Activated naive CD8-positive, alpha-beta T cell treated with anti-CD3 and anti-CD28 coated beads, Interleukin-2, amount 50 U/mL, for 24 hours (primary cell): ENCODE measurements around the gene SIRT4.

ENCODE experiments used
- ATAC-seq: fragments of 150-1000 bp; cut with Tn5 transposase; one replicate; pipeline ENCODE4 v1.10.0; 2021
- DNase-seq: peaks from one replicate; pipeline ENCODE4 v3.0.0; 2021
- H3K27ac Mint-ChIP-seq: one replicate; pipeline ENCODE4 v1.8.0; 2021; ENCODE audit warnings: mild to moderate bottlenecking, mixed read lengths
- H3K27me3 Mint-ChIP-seq: one replicate; pipeline ENCODE4 v1.8.0; 2021; ENCODE audit warnings: mixed read lengths
- H3K36me3 Mint-ChIP-seq: one replicate; pipeline ENCODE4 v1.8.0; 2021; ENCODE audit warnings: low read depth, mixed read lengths
- H3K4me1 Mint-ChIP-seq: one replicate; pipeline ENCODE4 v1.8.0; 2021; ENCODE audit warnings: mixed read lengths
- H3K4me3 Mint-ChIP-seq: one replicate; pipeline ENCODE4 v1.8.0; 2021; ENCODE audit warnings: mild to moderate bottlenecking, moderate library complexity, mixed read lengths
- H3K9me3 Mint-ChIP-seq: one replicate; pipeline ENCODE4 v1.8.0; 2021; ENCODE audit warnings: mixed read lengths

The SIRT4 gene

DNA sequence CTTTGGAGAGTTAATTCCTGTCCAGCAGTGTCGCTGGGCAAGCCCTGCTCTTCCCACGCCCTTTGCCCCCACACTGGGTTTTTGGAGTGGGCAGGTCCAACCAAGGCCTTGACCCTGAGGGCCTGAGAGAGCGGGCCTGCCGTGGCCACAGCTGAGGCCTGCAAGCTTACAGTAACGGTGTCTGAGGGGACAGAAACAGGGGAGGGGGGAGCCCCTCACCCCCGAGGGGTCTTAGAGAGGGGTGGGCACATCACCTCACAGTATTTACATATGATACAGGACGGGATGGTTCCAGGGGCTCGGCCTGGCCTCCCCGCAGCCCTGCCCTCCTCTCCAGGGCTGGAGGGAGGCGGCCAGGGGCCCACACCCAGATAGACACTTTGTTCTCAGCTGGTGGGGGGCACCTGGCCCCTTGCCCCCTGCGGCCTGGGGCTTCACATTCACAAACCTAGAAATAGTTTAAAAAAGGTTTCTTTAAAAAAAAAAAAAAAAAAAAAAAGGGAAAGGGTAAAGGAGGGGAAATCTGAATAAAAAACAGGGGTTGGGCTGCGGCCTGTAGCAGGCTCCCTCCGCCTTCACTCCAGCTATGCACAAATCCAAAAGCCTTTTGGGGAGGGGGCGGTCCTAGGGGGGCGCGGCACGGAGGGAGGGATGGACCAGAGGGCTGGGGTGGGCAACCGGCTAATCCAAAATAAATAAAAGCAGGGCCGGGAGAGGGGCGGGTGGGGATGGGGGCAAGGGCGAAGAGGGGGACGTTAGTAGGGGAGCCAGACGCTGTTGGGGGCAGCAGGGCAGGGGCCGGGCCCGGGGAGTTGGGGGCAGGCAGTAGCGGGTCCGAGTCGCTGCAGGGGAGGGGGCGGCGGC, 40.3 kb downstream of the SIRT4 start:
- DNase-seq (no peak), ATAC-seq (no peak)
- Mint-ChIP-seq H3K27me3 (peaks cover 2% of the 10 kb centered on the region), H3K4me3 (no peak overlapping the region), H3K36me3 (peaks cover 7% of the 10 kb centered on the region), H3K4me1 (no peaks in the 10 kb centered on the region), H3K9me3 (peaks cover 12% of the 10 kb centered on the region), H3K27ac (no peak overlapping the region)

DNA sequence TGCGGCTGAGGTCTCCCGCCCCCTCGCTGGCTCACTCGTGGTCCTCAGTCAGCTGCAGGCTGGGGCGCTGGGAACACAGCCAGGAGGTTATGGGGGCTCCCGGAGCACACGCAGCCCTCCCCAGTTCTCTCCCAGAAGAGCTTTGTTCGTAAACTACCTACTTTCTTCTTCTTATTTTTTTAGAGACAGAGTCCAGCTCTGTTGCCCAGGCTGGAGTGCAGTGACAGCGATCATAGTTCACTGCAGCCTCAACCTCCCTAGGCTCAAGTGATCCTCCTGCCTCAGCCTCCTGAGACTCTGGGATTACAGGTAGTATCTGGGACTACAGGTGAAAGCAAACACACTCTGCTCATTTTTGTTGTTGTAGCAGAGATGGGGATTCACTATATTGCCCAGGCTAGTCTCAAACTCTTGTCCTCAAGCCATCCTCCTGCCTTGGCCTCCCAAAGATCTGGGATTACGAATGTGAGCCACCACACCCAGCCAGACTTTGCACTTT, 41.0 kb downstream of the SIRT4 start:
- H3K4me1 Mint-ChIP-seq: no peaks in the 10 kb centered on the region
- no peak for DNase-seq
- peaks cover 5% of the 10 kb centered on the region for H3K9me3 Mint-ChIP-seq
- H3K27me3 Mint-ChIP-seq: peaks cover 1% of the 10 kb centered on the region
- H3K27ac Mint-ChIP-seq: no peak overlapping the region
- peaks cover 2% of the 10 kb centered on the region for H3K36me3 Mint-ChIP-seq
- H3K4me3 Mint-ChIP-seq: no peak overlapping the region
- ATAC-seq: no peak

DNA sequence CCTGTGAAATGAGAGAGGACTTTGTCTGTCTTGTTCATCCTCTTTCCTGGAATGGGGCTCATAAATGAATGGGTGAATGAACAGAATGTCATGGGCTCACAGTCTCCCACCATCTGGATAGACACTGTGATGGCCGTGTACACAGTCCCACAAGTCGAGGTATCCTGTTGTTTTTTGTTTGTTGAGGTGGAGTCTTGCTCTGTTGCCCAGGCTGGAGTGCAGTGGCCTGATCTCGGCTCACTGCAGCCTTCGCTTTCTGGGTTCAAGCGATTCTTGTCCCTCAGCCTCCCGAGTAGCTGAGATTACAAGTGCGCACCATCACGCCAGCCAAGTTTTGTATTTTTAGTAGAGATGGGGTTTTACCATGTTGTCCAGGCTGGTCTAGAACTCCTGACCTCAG, 41.6 kb downstream of the SIRT4 start:
- no peaks in the 10 kb centered on the region for H3K4me1 Mint-ChIP-seq
- no peaks in the 10 kb centered on the region for H3K36me3 Mint-ChIP-seq
- ATAC-seq (no peak), DNase-seq (no peak)
- H3K27ac Mint-ChIP-seq: no peak overlapping the region
- peaks cover 1% of the 10 kb centered on the region for H3K9me3 Mint-ChIP-seq
- H3K27me3 Mint-ChIP-seq: no peaks in the 10 kb centered on the region
- H3K4me3 Mint-ChIP-seq: no peak overlapping the region

DNA sequence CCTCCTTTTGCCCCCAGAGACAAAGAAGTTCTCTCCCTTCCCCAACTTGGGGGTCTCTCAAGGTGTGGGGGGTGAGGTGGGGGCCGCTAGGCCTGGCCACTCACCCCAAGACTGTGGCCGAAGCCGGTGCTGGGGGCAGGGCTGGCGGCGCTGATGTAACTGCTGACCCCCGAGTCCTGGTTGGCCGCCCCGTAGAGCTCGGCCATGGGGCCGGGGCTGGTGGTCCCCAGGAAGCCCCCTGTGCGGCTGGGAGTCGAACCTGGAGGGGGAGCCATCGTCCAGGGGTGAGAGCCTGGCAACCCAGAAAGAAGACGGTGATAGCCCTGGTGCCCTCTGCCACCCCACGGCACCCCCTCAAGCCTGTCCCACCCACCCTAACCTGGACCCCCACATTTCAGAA, 43.9 kb downstream of the SIRT4 start:
- Mint-ChIP-seq H3K27ac (no peak overlapping the region), H3K4me3 (no peak overlapping the region), H3K9me3 (no peaks in the 10 kb centered on the region), H3K36me3 (no peaks in the 10 kb centered on the region), H3K4me1 (no peaks in the 10 kb centered on the region), H3K27me3 (peaks cover 2% of the 10 kb centered on the region)
- no peak for DNase-seq
- no peak for ATAC-seq

DNA sequence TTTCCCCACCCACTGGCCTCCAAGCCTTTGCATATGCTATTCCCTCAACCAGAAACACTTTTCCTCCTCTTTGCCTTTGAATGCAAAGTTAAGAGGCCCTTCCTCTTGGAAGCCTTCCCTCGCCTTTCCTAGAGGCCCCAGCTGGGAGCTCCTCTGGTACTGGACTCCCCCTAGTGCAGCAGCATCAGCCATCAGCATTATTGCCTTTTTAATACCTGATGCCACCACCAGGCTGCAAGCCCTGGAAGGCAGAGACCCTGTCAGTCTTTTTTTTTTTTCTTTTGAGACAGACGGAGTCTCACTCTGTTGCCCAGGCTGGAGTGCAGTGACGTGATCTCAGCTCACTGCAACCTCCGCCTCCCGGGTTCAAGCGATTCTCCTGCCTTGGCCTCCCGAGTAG, 44.6 kb downstream of the SIRT4 start:
- Mint-ChIP-seq H3K27me3 (peaks cover 2% of the 10 kb centered on the region), H3K27ac (no peak overlapping the region), H3K4me3 (no peak overlapping the region), H3K9me3 (no peaks in the 10 kb centered on the region), H3K36me3 (no peaks in the 10 kb centered on the region), H3K4me1 (no peaks in the 10 kb centered on the region)
- DNase-seq (no peak), ATAC-seq (no peak)

DNA sequence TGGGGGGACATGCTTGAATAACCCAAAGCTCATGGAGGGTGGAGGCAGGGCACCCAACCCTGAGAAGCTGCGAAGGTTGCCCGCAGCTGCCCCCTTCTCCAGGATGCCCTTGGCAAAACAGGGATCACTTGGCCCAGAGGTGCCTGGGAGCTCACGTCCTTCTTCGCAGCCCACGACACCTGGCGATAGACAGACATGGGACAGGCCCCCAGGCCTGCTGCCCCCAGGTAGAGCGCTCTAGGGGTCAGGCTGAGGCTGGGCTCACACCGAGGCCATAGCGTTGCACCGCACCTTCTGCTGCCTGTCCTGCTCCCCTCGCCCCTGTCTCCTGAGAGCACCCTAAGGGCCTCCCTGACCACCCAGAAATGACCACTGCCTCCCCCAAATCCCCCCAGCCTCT, 45.6 kb downstream of the SIRT4 start:
- Mint-ChIP-seq H3K4me3 (no peak overlapping the region), H3K27ac (no peak overlapping the region), H3K36me3 (no peaks in the 10 kb centered on the region), H3K27me3 (peaks cover 2% of the 10 kb centered on the region), H3K4me1 (no peaks in the 10 kb centered on the region), H3K9me3 (no peaks in the 10 kb centered on the region)
- no peak for DNase-seq
- ATAC-seq: no peak

DNA sequence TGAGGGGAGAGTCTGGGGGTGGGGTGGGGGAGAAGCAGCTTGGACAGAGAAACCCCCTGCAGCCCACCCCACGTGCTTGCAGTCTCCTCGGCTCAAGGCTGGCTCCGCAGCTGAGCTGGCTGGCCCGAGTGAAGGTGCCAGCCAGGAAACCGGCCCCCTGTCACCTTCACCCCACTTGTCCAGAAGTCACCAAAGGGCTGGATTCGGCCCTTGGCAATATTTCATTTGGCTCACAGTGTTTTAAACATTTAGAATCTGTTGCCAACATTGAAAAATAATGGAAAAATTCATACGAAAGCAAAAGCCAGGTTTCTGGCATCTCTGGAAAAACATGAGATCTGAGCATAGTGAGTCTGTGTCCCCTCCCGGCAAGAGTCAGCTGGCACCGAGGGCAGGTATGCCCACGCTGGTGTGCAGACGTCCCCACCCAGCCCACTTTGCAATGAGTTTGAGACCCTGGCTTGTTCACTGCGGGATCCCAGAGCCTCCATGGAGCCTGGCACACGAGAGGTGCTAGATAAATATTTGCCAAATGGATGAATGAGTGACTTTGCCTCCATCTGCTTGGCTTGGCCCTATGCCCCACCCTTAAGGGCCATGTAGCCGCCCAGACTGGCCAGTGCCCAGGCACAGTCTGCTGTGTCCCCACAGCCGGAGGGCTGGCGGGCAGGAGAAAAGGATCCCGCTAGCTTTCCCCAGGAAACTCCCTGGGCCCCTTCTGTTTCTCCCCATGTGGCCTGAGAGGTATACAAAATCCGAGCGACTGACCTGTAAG, 48.6 kb downstream of the SIRT4 start:
- Mint-ChIP-seq H3K9me3 (no peaks in the 10 kb centered on the region), H3K4me3 (no peak overlapping the region), H3K4me1 (no peaks in the 10 kb centered on the region), H3K27ac (no peak overlapping the region), H3K27me3 (peaks cover 3% of the 10 kb centered on the region), H3K36me3 (no peaks in the 10 kb centered on the region)
- DNase-seq: no peak
- ATAC-seq: no peak

DNA sequence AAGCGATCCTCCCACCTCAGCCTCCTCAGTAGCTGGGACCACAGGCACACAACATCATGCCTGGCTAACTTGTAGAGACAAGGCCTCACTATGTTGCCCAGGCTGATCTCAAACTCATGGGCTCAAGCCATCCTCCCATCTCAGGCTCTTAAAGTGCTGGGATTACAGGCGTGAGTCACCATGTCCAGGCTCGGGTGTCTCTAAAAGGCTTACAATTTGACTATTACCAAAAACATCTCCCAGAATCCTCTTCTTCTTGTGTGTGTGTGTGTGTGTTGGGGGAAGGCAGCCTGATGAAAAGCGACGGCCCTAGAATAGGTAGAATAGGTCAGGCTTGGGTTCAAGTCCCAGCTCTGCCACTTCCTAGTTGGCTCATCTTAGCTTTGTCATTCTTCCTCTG, 50.0 kb downstream of the SIRT4 start:
- Mint-ChIP-seq H3K9me3 (no peaks in the 10 kb centered on the region), H3K27me3 (peaks cover 6% of the 10 kb centered on the region), H3K27ac (no peak overlapping the region), H3K4me3 (no peak overlapping the region), H3K36me3 (no peaks in the 10 kb centered on the region), H3K4me1 (peaks cover 4% of the 10 kb centered on the region)
- ATAC-seq (no peak), DNase-seq (no peak)

DNA sequence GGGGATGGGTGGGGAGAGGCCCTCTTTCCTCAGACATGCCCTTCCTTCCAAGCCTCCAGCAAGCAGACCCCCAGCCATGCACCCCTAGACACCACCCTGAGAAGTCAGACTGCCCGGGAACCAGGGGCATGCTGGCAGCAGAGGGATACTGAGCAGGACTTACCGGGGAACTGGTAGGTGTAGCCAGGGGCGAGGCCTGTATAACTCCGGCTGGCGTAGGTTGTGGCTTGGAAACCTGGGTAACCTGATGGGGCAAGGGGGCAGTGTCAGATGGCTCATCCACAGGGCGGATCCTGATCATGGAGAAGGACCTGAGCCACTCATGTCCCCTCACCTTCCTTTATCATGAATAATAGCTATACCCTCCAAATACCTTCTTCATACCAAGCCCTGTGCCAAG, 51.0 kb downstream of the SIRT4 start:
- Mint-ChIP-seq H3K27me3 (peaks cover 13% of the 10 kb centered on the region), H3K4me3 (no peak overlapping the region), H3K9me3 (no peaks in the 10 kb centered on the region), H3K36me3 (no peaks in the 10 kb centered on the region), H3K27ac (no peak overlapping the region), H3K4me1 (peaks cover 4% of the 10 kb centered on the region)
- DNase-seq (no peak), ATAC-seq (no peak)

DNA sequence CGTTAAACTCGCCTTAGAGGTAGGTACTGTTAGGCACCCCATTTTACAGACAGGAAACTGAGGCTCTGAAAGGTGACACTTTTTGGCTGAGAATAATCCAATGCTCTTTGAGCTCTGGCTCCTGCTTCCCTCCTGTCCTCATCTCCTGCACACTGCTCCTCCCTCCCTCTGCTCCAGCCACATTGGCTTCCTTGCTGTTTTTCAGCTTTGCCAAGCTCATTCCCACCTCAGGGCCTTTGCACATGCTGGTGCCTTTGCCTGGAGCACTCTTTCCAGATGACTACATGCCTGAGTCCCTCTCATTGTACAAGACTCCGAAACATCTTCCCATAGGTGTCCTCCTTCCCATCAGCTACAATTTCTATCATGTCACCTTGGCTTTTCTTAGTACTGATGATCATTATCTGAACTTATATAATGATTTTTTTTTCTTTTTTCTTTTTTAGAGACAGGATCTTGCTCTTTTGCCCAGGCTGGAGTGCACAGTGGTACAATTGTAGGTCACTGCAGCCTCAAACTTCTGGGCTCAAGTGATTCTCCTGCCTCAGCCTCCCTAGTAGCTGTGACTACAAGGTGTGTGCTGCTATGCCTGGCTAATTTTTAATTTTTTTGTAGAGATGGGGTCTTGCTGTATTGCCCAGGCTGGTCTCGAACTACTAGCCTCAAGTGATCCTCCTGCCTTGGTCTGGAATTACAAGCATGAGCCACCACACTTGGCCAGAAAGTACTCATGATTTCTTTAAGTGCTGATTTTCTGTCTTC, 51.6 kb downstream of the SIRT4 start:
- ATAC-seq (no peak), DNase-seq (no peak)
- Mint-ChIP-seq H3K4me1 (peaks cover 4% of the 10 kb centered on the region), H3K9me3 (no peaks in the 10 kb centered on the region), H3K27ac (no peak overlapping the region), H3K36me3 (no peaks in the 10 kb centered on the region), H3K27me3 (peaks cover 16% of the 10 kb centered on the region), H3K4me3 (no peak overlapping the region)

DNA sequence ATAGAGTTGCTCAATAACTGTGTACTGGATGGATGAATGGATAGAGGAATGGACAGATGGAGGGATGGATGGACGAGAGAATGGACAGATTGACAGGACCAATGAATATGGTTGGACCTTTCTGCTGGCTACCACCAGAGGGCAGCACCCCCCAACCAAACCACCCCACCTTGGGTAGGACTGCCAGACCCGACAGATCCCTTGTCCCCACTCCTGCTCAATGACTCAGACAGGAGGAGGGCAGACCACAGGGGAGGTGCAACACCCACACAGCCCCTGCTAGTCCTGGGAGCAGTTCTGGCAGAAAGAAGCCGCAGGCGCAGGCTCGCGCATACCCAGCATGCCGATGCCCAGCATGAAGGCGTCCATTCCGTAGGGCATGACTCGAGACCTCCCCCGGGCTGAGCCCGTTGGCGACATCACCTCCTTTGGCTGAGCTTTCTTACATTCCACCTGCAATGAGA, 54.5 kb downstream of the SIRT4 start:
- DNase-seq (peak; percentile 83), ATAC-seq (peak; percentile 96)
- Mint-ChIP-seq H3K36me3 (no peaks in the 10 kb centered on the region), H3K4me3 (no peak overlapping the region), H3K27ac (no peak overlapping the region), H3K27me3 (peaks cover 30% of the 10 kb centered on the region), H3K9me3 (no peaks in the 10 kb centered on the region), H3K4me1 (peaks cover 4% of the 10 kb centered on the region)

DNA sequence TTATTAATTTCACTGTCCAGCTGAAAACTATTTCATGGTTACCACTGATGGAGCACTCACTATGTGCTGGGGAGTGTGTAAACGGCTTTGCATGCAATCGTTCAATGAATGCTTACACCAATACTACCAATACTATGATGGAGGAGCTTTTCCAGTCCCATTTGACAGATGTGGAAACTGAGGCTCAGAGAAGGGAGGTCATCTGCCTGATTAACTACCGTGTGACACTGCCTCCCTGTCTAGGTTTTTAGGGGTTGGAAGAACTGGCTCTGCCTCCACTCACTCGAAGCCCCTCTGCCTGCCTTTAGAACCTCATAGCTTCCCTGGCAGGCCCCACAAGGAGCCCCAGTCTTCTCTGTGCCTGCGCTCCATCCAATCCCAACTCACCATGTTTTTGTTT, 55.0 kb downstream of the SIRT4 start:
- Mint-ChIP-seq H3K9me3 (no peaks in the 10 kb centered on the region), H3K36me3 (no peaks in the 10 kb centered on the region), H3K4me3 (no peak overlapping the region), H3K27ac (no peak overlapping the region), H3K4me1 (peaks cover 6% of the 10 kb centered on the region), H3K27me3 (peaks cover 32% of the 10 kb centered on the region)
- DNase-seq (no peak), ATAC-seq (no peak)

DNA sequence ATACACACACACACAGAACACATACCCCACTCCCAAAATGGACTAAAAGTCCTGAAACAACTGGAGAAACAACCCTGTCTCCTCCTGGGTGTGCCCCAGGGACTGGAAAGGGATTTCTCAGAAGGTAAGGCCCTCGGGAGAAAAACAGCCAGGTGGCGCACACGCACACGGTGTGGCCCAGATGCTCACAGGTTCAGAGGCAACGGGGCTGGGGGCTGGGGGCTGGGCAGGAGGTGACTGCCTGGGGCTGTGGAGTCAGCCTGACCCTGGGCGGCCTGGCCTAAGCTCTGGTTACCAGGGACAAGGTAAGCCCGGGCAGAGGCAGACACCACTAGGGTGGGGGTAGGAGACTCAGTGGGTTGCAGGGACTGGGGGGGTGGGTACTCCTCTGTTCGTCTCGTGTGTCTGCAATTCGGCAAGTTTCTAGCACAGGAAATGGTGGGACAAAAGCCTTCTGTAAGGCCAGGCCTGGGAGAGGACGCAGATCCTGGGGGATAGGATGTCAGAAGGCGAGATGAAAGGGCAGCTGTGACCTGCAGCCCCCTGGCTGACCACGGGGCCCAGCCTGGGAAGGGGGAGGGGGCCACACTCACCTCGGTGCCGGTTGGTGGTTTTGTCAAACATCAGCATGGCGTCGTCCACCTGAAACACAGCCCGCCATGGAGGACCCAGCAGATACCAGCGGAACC, 56.4 kb downstream of the SIRT4 start:
- Mint-ChIP-seq H3K4me1 (peaks cover 7% of the 10 kb centered on the region), H3K4me3 (no peak overlapping the region), H3K27ac (no peak overlapping the region), H3K36me3 (no peaks in the 10 kb centered on the region), H3K9me3 (no peaks in the 10 kb centered on the region), H3K27me3 (peaks cover 45% of the 10 kb centered on the region)
- ATAC-seq (no peak), DNase-seq (no peak)

DNA sequence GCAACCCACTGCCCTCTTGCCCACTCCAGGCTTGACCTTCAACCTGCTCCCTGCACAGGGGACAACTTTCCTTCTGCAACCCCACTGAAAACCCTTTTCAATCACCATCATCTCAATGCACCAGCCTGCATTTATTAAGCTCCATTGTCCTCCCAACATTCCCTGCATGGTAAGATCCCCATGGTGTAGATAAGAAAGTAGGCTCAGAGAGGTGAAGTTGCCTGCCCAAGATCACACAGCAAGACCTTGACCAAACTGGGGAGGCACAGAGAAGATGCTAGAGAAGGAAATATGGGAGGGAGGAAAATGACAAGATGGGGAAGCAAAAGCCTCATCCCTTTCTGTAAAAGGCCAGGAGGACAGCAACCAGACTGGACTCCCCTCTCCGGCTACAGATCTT, 57.0 kb downstream of the SIRT4 start:
- Mint-ChIP-seq H3K4me3 (no peak overlapping the region), H3K27me3 (peaks cover 48% of the 10 kb centered on the region)

More for the DNA sequence above, 57.0 kb downstream of the SIRT4 start:
- Mint-ChIP-seq H3K27ac (no peak overlapping the region), H3K9me3 (no peaks in the 10 kb centered on the region), H3K36me3 (no peaks in the 10 kb centered on the region), H3K4me1 (peaks cover 7% of the 10 kb centered on the region)
- DNase-seq (no peak), ATAC-seq (no peak)
